Heart right ventricle (tissue), 16 donors: ENCODE results near the gene SEC61A1. TPM values are rescaled to one million over a fixed set of nuclear protein-coding genes. Genes with fewer than 3 reads are reported as not detected.
A peak's percentile ranks its signal among the peaks of the same experiment; 100 is the strongest.

Source experiments
- ATAC-seq, 8 donors: fragments of 200-7000 bp; cut with Tn5 transposase; one replicate each; pipeline ENCODE4 v1.9.1; 2020; ENCODE audit warnings: mild to moderate bottlenecking in 8 of 8, moderate library complexity in 8 of 8, moderate number of reproducible peaks in 1 of 8
- DNase-seq, 2 donors: peaks; one replicate each; pipeline ENCODE4 v3.0.0-alpha.2; 2020
- H3K27ac ChIP-seq, 10 donors: fragments of 200-600 bp; sonication (generic) in 2 of 10; one replicate each; pipeline versions ENCODE4 v1.5.0 to v1.8.0; 2020 to 2022; ENCODE audit warnings: mild to moderate bottlenecking in 3 of 10
- H3K27me3 ChIP-seq, 7 donors: fragments of 200-600 bp; one replicate each; pipeline ENCODE4 v1.8.0; 2021 to 2022; ENCODE audit warnings: mild to moderate bottlenecking in 2 of 7
- H3K36me3 ChIP-seq, 9 donors: fragments of 200-600 bp; sonication (generic) in 1 of 9; one replicate each; pipeline versions ENCODE4 v1.5.0 to v1.8.0; 2020 to 2022; ENCODE audit warnings: mild to moderate bottlenecking in 2 of 9
- H3K4me1 ChIP-seq, 9 donors: fragments of 200-600 bp; sonication (generic) in 1 of 9; one replicate each; pipeline versions ENCODE4 v1.5.0 to v1.8.0; 2020 to 2022; ENCODE audit warnings: mild to moderate bottlenecking in 4 of 9
- H3K4me3 ChIP-seq, 10 donors: fragments of 200-600 bp; sonication (generic) in 2 of 10; one replicate each; pipeline versions ENCODE4 v1.5.0 to v1.8.0; 2020 to 2022; ENCODE audit warnings: mild to moderate bottlenecking in 7 of 10, moderate library complexity in 2 of 10
- H3K9me3 ChIP-seq, 11 donors: fragments of 200-600 bp in 10 of 11; sonication (generic) in 2 of 11; one replicate each; pipeline versions ENCODE4 v1.5.0 to v1.8.0; 2013 to 2022; ENCODE audit warnings: mild to moderate bottlenecking in 2 of 11, control low read depth in 1 of 11, moderate library complexity in 1 of 11
- CTCF ChIP-seq, 9 donors: fragments of 200-600 bp; sonication (generic) in 2 of 9; IDR thresholded peaks; one replicate each; pipeline versions ENCODE4 v1.5.0 to v1.8.0; 2021 to 2022; ENCODE audit warnings: antibody characterized with exemption in 9 of 9, mild to moderate bottlenecking in 5 of 9, moderate library complexity in 1 of 9
- WGBS, 2 donors: extraction: QIAGEN DNeasy Blood & Tissue Kit; methylation state at CpG; one replicate each; pipeline ENCODE4 v1.1.7; 2013; ENCODE audit warnings: inconsistent platforms in 1 of 2; 5-methylcytosine and 5-hydroxymethylcytosine counted together
- intact Hi-C, 10 donors: fragments of 100-400 bp; cut with DNase I; formaldehyde crosslinking; loops; one replicate each; pipeline versions ENCODE4 v1.11.1 to v1.14.2; 2022
- polyA plus RNA-seq, 2 donors: library from polyadenylated mRNA; stranded (reverse); fragments of 200-250 nt; gene quantifications; one replicate each; pipeline ENCODE4 v1.2.3, GENCODE V29; 2013
- total RNA-seq, 10 donors: library from RNA; stranded (reverse); fragmentation: NEBNext Ultra II Directional in 3 of 10; extraction: Animal tissue kit (Norgen Biotek cat#: 25700) in 3 of 10; gene quantifications; one replicate each; pipeline versions ENCODE4 v1.2.1 to v1.2.4, GENCODE V29; 2021 to 2023
- donor health status: Arrhythmogenic right ventricular cardiomyopathy.
- donor health status: ischemic (EF 13 %, LVEDD 7.1; RV severe dilation, severe dysfunction).
- donor health status: healthy with polysubstance abuse.
- donor health status: DM: no; HTN: yes; CAD: no.
- donor health status: DM: no; HTN: no; CAD: no.
- donor health status: ischemic (EF 25% LVEDD 6.9; RV normal size, moderate dysfunction).
- donor health status: ischemic (EF 25% LVEDD 5.7; RV mildly dilated, moderate dysfunction).
- donor health status: healthy.
- donor health status: DM: yes; HTN: yes; CAD: no.
- donor health status: Ischemic cardiomyopathy.
- donor health status: ischemic (EF 35%, LVEDD 5.7; RV mildly dilated, moderate dysfunction).
- donor health status: nonischemic (EF 11% LVEDD 7.7; RV severe dilation, severe dysfunction).
- donor health status: DM: yes; HTN: yes; CAD: no.
- donor health status: PGD.
- donor health status: ischemic (EF 29% LVEDD 5.4; RV normal size, mild dysfunction).
- donor health status: nonischemic (EF 23%, LVEDD 6.1; RV moderate dilation, normal function).

The SEC61A1 gene
- total and polyA plus RNA-seq, 12 donors, result 41.0 to 131 (median 62.1) TPM

GRCh38 chr3:128014548-128014947 is 37.7 kb upstream of the SEC61A1 start:
- Histone ChIP-seq H3K4me3 (no peak overlapping the region), H3K27ac (no peak overlapping the region), H3K27me3 (peaks cover 0 to 9% (median 7%) of the 10 kb centered on the region in 7 donors), H3K36me3 (no peaks in the 10 kb centered on the region), H3K4me1 (no peaks in the 10 kb centered on the region), H3K9me3 (no peaks in the 10 kb centered on the region)
- no peak for DNase-seq
- no peak for ATAC-seq
- whole genome bisulfite sequencing, 2 donors, result 94 to 96% methylated on average over 3 of the region's 3 CpGs
- no peak for TF ChIP-seq CTCF (IDR thresholded peaks at IDR 0.05)
- intact Hi-C loops, result no loop called here

- 78 to 87% methylated on average over 1 of the region's 1 CpG for WGBS, 2 donors
- no peak for TF ChIP-seq CTCF (IDR thresholded peaks at IDR 0.05)
- intact Hi-C loops, result no loop called here
- H3K4me1 ChIP-seq, result no peaks in the 10 kb centered on the region
- no peaks in the 10 kb centered on the region for H3K9me3 ChIP-seq
- ATAC-seq (no peak), DNase-seq (no peak)
- H3K27me3 ChIP-seq, result peaks cover 0 to 7% (median 2%) of the 10 kb centered on the region in 7 donors
- no peak overlapping the region for H3K4me3 ChIP-seq
- H3K36me3 ChIP-seq, result no peaks in the 10 kb centered on the region
- H3K27ac ChIP-seq, result no peak overlapping the region
Observed at GRCh38 chr3:128016502-128016901, 35.7 kb upstream of the SEC61A1 start.

- no peak for DNase-seq
- Histone ChIP-seq H3K9me3 (no peaks in the 10 kb centered on the region), H3K27ac (no peak overlapping the region), H3K4me3 (no peak overlapping the region), H3K27me3 (no peaks in the 10 kb centered on the region), H3K36me3 (no peaks in the 10 kb centered on the region), H3K4me1 (no peaks in the 10 kb centered on the region)
- WGBS, 2 donors, result 71 to 74% methylated on average over 10 of the region's 10 CpGs
- ATAC-seq, result peak in 2 of 8 donors; percentile 22
- no peak for TF ChIP-seq CTCF (IDR thresholded peaks at IDR 0.05)
- intact Hi-C loops, result no loop called here
Observed at GRCh38 chr3:128021768-128022372, 30.4 kb upstream of the SEC61A1 start.

GRCh38 chr3:128033102-128033501 is 19.1 kb upstream of the SEC61A1 start:
- no peaks in the 10 kb centered on the region for H3K9me3 ChIP-seq
- H3K36me3 ChIP-seq, result no peaks in the 10 kb centered on the region
- H3K4me1 ChIP-seq, result no peaks in the 10 kb centered on the region
- H3K4me3 ChIP-seq, result no peak overlapping the region
- intact Hi-C loops, result no loop called here
- TF ChIP-seq CTCF (IDR thresholded peaks at IDR 0.05), result no peak
- ATAC-seq (no peak), DNase-seq (no peak)
- no peaks in the 10 kb centered on the region for H3K27me3 ChIP-seq
- H3K27ac ChIP-seq, result no peak overlapping the region
